GM21717 (cell line): ENCODE data around the gene SLC36A3.
"Not testable (repeated sequence)": the region's sequence is repeated elsewhere in the genome, so short reads cannot be mapped to it uniquely, and the experiment has no call there.

ENCODE experiments used
- ATAC-seq: cut with Tn5 transposase; IDR thresholded peaks from one replicate; pipeline ENCODE4 v1.9.1; 2021; ENCODE audit warnings: mild to moderate bottlenecking, moderate library complexity; ENCODE audit not compliant: unreplicated experiment

SLC36A3 gene

DNA sequence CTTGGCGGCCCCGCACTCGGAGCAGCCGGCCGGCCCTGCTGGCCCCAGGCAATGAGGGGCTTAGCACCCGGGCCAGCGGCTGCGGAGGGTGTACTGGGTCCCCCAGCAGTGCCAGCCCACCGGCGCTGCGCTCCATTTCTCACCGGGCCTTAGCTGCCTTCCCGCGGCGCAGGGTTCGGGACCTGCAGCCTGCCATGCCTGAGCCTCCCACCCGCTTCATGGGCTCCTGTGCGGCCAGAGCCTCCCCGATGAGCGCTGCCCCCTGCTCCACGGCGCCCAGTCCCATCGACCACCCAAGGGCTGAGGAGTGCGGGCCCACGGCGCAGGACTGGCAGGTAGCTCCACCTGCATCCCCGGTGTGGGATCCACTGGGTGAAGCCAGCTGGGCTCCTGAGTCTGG is 5.7 kb upstream of the SLC36A3 start:
- ATAC-seq = not testable (repeated sequence)

DNA sequence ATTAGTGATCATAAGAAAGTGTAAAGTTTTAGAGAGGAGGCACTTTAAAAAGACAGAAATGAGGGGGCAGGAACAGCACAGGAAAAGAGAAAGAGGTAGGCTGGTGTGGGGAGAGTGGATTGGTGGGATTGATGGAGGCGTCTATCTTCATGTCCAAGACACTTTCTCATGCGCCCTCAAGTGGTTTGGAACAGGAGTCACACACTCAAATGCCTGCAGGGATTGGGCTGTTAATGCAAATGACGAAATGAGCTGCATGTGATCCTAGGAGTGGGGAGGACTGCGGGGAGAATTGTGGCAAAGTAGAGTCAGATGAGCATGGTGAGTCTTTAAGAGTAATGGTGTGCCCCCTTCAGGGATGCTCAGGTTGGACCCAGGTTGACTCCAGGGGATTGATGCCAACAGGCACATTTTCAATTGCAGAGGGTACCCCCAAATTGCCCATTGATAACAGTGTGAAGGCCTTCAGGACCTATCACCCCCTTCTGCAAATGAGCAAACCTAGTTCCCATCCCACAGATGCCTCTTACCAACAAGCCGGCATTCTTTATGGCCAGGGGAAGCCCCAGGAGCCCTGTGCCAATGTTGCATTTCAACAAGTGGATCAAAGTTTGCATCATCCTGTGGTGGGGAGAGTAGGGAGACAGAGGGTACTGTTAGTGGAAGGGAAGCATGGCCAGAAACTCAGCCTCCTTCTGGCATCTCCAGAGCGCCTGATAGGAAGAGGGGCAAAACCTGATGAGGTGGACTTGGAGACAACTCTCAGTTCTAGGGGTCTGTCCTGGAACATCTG is 5.3 kb downstream of the SLC36A3 start:
- no peak for ATAC-seq

GRCh38 chr5:151296974-151297373 is 6.6 kb downstream of the SLC36A3 start:
- no peak for ATAC-seq

GRCh38 chr5:151296478-151296830 is 7.1 kb downstream of the SLC36A3 start:
- ATAC-seq = no peak

DNA sequence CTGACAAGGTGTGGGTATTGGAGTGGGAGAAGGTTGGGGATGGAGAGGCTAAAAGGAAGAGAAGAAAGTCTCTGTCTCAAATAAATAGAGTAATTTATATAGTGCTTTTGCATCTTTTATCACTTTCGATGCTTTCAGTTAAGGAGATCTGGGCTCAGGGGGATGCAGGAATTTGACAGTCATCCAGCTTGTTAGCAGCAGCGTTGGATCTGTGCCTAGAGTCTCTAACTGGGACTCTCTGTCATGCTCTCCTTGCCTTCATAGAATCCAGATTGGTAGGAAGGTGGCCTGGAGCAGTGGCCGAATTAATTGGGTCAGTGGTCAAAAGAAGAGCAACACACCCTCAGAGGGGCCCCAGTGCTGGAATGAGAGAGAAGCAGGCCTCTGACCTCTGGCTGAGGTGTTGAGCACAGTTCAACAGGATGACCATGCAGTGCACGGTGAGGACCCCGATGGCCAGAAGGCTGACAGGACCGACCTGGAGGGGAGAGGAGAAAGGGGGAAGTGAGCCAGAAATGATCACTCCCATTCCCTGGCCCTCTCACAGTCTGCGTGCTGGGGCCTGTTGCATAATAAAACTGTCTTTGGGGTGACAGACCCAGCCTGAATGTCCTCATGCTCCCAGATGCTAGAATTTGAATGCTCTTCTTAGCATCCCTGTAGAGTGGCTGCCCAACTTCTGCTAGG is 7.6 kb downstream of the SLC36A3 start:
- no peak for ATAC-seq

GRCh38 chr5:151295138-151295537 is 8.4 kb downstream of the SLC36A3 start:
- ATAC-seq = no peak

DNA sequence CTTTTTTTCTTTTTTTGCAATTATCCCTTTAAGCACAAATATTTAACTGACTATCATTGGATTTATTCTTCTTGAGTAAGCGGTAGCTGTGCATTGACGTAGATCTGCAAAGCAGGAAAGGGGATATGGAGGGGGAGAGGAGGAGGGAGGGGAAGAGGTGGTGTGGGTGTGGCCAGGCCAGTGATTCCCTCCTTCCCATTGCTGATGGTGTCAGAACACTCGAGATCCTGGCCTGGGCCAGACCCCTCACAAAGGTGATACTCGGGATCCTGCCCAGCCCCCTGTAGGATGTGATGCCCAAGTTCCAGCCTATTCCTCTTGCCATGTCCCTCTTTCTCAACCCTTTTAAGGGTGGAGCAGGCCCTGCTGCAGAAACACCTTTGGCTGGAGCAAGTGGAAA is 9.9 kb downstream of the SLC36A3 start:
- ATAC-seq = no peak

GRCh38 chr5:151288180-151288579 is 15.4 kb downstream of the SLC36A3 start:
- ATAC-seq = no peak

DNA sequence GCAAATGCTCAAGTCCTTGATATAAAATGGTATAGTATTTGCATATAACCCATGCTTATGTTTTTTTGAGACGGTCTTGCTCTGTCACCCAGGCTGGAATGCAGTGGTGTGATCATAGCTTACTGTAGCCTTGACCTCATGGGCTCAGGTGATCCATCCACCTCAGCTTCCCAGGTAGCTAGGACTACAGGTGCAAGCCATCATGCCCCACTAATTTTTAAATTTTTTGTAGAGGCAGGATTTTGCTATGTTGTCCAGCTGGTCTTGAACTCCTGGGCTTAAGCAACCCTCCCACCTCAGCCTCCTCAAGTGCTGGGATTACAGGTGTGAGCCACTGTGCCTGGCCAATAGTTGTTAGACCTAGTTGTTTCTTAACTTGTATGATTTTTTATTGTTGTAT is 17.3 kb downstream of the SLC36A3 start:
- ATAC-seq = no peak

DNA sequence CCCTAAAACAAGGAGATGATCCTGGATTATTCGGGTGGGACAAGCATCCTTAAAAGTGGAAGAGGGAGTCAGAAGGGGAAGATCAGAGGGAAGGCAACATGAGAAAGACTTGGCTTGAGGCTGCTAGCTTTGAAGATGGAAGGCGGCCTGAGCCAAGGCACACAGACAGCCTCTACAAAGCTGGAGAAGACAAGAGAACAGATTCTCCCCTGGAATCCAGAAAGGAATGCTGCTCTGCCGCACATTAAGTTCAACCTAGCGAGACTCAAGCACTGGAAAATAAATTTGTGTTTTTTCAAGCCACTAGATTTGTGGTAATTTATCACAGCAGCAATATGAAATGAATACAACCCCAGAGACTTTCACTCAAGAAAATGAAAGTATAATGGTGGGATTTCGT is 17.9 kb downstream of the SLC36A3 start:
- no peak for ATAC-seq

- ATAC-seq = no peak
Observed at GRCh38 chr5:151284392-151284967, 19.1 kb downstream of the SLC36A3 start.

GRCh38 chr5:151283120-151283825 is 20.3 kb downstream of the SLC36A3 start:
- ATAC-seq = no peak

- ATAC-seq = no peak
Observed at GRCh38 chr5:151281001-151281639, 22.4 kb downstream of the SLC36A3 start.

- no peak for ATAC-seq
Observed at GRCh38 chr5:151280443-151280842, 23.1 kb downstream of the SLC36A3 start.

GRCh38 chr5:151278845-151279244 is 24.7 kb downstream of the SLC36A3 start:
- ATAC-seq = no peak

GRCh38 chr5:151275803-151276202 is 27.8 kb downstream of the SLC36A3 start:
- no peak for ATAC-seq

DNA sequence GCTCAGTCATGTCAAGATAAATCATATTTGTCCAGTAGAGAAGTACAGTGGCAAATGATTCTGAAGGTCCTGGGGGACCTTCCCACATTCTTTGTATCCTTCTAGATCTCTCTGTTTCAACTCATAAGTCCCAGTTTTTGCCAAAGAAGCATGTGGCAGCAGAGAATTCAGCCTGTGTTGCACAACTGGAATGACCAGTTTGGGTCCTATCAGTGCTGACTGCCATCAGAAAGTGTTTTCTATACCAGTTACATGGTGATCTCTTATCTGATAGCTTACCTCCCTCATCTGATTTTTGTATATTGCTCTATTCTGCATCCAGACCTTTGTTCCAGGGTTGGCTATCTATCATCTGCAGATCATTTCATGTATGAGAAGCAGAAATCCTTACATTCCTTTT is 28.9 kb downstream of the SLC36A3 start:
- no peak for ATAC-seq

DNA sequence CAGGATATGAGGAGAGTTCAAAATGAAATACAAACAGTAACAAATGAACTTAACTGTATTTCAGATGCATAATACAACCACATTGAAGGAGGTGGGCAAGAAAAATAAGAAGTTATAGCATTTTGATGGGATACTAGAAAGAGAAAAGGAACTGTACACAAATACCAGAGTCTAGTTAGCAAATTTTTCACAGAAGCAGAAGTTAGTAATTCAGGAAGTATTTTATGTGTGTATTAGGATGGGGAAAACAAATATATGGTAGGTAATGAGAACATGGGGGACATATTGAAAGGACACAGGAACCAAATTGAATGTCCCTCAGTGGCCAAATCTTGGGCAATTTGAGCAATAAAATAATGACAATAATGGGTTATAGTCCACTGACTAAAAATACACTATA is 32.2 kb downstream of the SLC36A3 start:
- ATAC-seq = no peak

GRCh38 chr5:151270599-151270998 is 33.0 kb downstream of the SLC36A3 start:
- peak; percentile 85 for ATAC-seq

DNA sequence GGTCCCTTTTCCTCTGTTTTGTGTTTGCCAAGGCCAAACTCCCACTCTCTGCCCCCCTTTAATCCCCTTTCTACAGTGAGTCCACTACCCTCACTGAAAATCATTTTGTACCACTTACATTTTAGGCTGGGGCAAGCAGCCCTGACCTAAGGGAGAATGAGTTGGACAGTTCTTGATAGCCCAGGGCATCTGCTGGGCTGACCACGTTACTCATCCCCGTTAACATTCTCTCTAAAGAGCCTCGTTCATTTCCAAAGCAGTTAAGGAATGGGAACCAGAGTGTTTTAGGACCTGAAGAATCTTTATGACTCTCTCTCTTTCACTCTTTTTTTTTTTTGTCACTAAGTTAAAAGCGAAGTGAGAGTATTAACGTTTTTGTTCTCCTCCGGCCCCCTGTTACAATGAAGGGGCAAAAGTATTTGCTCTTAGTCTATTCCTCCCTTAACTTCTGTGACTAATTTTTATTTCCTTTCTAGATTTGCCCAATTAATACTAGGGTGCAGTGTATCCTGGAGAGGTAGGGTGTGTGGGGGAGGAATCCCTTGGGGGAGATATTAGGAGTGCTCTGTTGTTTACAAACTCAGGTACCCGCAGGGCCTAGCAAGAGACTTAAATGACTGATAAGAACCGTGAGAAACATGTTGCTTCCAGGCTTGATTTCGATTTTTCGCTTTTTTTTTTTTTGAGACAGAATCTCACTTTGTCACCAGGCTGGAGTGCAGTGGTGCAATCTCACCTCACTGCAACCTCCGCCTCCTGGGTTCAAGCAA is 35.9 kb downstream of the SLC36A3 start:
- ATAC-seq = no peak
